ENCODE results near the gene TAF13.
"Not testable (repeated sequence)": the region's sequence is repeated elsewhere in the genome, so short reads cannot be mapped to it uniquely, and the experiment has no call there.

The TAF13 gene

DNA sequence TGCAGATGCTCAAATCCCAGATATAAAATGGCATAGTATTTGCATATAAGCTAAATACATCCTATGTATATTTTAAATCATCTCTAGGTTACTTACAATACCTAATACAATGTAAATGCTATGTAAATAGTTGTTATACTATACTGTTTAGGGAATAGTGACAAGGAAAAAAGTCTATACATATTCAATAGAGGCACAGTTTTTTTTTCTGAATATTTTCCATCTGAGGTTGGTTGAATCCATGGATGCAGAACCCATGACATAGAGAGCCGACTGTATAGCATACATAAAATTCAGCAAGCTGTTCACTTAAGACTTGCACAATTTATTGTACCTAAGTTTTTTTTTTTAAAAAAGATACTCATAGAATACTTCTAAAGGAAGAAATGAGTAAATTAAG lies 6.5 kb downstream of the TAF13 start:
- H3K4me3 ChIP-seq (ENCODE audit: low read depth, low read length) = no peak overlapping the region
- TF ChIP-seq, protein P1, sequence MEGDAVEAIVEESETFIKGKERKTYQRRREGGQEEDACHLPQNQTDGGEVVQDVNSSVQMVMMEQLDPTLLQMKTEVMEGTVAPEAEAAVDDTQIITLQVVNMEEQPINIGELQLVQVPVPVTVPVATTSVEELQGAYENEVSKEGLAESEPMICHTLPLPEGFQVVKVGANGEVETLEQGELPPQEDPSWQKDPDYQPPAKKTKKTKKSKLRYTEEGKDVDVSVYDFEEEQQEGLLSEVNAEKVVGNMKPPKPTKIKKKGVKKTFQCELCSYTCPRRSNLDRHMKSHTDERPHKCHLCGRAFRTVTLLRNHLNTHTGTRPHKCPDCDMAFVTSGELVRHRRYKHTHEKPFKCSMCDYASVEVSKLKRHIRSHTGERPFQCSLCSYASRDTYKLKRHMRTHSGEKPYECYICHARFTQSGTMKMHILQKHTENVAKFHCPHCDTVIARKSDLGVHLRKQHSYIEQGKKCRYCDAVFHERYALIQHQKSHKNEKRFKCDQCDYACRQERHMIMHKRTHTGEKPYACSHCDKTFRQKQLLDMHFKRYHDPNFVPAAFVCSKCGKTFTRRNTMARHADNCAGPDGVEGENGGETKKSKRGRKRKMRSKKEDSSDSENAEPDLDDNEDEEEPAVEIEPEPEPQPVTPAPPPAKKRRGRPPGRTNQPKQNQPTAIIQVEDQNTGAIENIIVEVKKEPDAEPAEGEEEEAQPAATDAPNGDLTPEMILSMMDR (IDR thresholded peaks at IDR 0.05; ENCODE audit: low read depth, low read length, missing control alignments) = no peak
- no peak for DNase-seq (ENCODE audit: low read depth)

DNA sequence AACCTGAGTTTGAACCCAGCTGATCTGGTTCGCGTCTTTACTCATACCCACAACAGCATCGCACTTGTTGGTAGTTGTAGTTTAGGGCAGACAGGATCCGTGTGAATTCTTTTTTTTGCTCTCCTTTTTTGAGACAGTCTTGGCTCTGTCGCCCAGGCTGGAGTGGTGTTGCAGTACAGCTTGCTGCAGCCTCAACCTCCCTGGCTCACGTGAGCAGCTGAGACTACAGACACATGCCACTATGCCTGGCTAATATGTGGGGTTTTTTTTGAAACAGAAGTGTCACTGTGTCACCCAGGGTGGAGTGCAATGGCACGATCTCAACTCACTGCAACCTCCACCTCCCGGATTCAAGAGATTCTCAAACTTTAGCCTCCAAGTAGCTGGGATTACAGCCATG lies 7.9 kb downstream of the TAF13 start:
- TF ChIP-seq, protein P1 (IDR thresholded peaks at IDR 0.05; ENCODE audit: low read depth, low read length, missing control alignments) = no peak
- DNase-seq (ENCODE audit: low read depth) = no peak

DNA sequence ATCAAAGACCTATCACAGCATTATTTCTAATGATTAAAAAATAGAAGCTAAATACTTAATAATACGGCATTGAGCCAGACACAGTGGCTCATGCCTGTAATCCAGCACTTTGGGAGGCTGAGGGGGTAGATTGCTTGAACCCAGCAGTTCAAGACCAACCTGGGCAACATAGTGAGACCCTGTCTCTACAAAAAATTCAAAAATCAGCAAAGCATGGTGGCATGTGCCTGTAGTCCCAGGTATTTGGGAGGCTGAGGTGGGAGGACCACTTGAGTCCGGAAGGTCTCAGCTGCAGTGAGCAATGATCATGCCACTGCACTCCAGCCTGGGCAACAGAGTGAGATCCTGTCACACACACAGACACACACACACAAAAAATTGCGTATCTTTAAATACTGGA lies 10.7 kb downstream of the TAF13 start:
- H3K4me3 ChIP-seq (ENCODE audit: low read depth, low read length) = no peak overlapping the region
- no peak for DNase-seq (ENCODE audit: low read depth)
- TF ChIP-seq, protein P1 (IDR thresholded peaks at IDR 0.05; ENCODE audit: low read depth, low read length, missing control alignments) = no peak

More for the DNA sequence above, 7.9 kb downstream of the TAF13 start:
- H3K4me3 ChIP-seq (ENCODE audit: low read depth, low read length) = no peak overlapping the region

DNA sequence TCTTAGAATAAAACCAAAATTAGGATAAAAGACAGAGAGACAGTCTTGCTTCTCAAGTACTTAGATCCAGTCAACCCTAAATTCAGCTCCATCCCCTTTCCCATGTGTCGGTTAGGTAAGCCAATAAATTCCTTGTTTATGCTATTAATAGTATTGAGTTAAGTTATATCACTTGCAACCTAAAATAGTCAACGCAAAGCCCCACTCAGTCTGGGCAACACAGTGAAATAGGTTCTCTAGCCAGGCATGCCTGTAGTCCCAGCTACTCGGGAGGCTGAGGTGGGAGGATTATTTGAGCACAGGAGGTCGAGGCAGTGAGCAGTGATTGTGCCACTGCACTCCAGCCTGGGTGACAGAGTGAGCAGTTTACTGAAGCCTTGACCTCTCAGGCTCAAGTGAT lies 14.6 kb downstream of the TAF13 start:
- DNase-seq (ENCODE audit: low read depth) = no peak
- H3K4me3 ChIP-seq (ENCODE audit: low read depth, low read length) = no peak overlapping the region
- TF ChIP-seq, protein P1 (IDR thresholded peaks at IDR 0.05; ENCODE audit: low read depth, low read length, missing control alignments) = no peak

DNA sequence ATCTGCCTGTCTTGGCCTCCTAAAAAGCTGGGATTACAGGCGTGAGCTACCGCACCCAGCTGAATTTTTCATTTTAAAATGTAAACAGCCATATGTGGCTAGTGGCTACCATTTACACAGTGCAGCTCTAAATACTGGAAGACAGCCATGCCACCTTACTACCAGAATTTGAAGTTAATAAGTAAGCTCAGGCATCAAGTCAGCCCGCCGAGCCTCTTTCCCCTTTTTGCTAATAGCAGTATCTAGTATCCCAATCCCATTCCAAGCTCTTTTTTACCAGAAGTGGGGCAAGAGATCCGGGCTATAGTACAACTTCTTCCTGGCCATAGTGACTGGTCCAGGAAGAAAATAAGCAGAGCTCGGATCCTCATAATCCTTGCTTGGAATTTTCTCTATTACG lies 15.1 kb downstream of the TAF13 start:
- DNase-seq (ENCODE audit: low read depth) = no peak
- no peak overlapping the region for H3K4me3 ChIP-seq (ENCODE audit: low read depth, low read length)
- TF ChIP-seq, protein P1 (IDR thresholded peaks at IDR 0.05; ENCODE audit: low read depth, low read length, missing control alignments) = no peak

DNA sequence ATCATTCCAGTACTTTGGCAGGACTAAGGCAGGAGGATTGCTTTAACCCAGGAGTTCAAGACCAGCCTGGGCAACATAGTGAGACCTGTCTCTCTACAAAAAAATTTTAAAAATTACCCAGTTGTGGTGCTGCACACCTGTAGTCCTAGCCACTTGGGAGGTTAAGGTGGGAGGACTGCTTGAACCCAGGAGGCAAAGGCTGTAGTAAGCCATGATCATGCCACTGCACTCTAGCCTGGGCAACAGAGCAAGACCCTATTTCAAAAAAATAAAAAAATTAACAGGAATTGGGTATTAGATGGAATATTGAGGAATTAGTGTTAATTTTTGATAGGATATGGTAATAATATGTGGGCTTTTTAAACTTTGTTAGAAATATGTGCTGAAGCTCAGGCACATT lies 16.8 kb downstream of the TAF13 start:
- DNase-seq (ENCODE audit: low read depth) = no peak
- H3K4me3 ChIP-seq (ENCODE audit: low read depth, low read length) = no peak overlapping the region
- TF ChIP-seq, protein P1 (IDR thresholded peaks at IDR 0.05; ENCODE audit: low read depth, low read length, missing control alignments) = no peak

DNA sequence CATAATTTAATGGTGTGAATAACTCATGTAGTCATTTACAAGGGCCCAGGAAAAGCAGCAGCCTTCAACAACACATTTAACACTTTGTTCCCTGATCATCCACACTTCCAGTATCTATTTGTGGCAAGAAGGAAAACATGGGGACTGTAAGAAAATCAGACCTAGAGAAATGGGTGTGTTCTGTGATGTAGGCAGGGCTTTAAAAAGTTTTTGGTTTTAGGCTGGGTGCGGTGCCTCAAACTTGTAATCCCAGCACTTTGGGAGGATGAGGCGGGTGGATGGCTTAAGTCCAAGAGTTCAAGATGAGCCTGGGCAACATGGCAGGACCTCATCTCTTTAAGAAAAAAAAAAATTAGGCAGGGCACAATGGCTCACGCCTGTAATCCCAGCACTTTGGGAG lies 19.7 kb downstream of the TAF13 start:
- TF ChIP-seq, protein P1 (IDR thresholded peaks at IDR 0.05; ENCODE audit: low read depth, low read length, missing control alignments) = no peak
- DNase-seq (ENCODE audit: low read depth) = no peak
- no peak overlapping the region for H3K4me3 ChIP-seq (ENCODE audit: low read depth, low read length)

DNA sequence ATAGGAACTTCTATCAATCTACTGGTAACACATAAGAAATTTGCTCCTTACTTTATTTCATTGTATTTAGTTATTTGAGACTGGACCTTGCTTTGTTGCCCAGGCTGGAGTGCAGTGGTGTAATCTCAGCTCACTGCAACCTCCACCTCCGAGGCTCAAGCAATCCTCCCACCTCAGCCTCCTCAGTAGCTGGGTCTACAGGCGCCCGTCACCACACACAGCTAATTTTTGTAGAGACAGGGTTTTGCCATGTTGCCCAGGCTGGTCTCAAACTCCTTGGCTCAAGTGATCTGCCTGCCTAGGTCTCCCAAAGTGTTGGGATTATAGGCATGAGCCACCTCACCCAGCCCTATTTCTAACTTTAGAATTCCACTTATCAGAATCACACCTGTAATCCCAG lies 23.7 kb downstream of the TAF13 start:
- not testable (repeated sequence) for H3K4me3 ChIP-seq (ENCODE audit: low read depth, low read length); DNase-seq (ENCODE audit: low read depth)

Measured in GM12864 (cell line).